SH-SY5Y (cell line): ENCODE results near the gene WDR81.

ENCODE experiments used
- GATA2 ChIP-seq: IDR thresholded peaks from 2 replicates; pipeline ENCODE4 v1.6.1; 2011; ENCODE audit warnings: mild to moderate bottlenecking, low read depth, low read length
- GATA3 ChIP-seq: IDR thresholded peaks from 2 replicates; pipeline ENCODE4 v1.6.1; 2011; ENCODE audit warnings: low read depth, mild to moderate bottlenecking, low read length, moderate library complexity

Gene WDR81

GRCh38 chr17:1736348-1737281 lies 12.1 kb downstream of the WDR81 start:
- TF ChIP-seq GATA3 (no peak), GATA2 (no peak)

GRCh38 chr17:1737531-1738291 lies 13.2 kb downstream of the WDR81 start:
- TF ChIP-seq GATA2 (no peak), GATA3 (no peak)

DNA sequence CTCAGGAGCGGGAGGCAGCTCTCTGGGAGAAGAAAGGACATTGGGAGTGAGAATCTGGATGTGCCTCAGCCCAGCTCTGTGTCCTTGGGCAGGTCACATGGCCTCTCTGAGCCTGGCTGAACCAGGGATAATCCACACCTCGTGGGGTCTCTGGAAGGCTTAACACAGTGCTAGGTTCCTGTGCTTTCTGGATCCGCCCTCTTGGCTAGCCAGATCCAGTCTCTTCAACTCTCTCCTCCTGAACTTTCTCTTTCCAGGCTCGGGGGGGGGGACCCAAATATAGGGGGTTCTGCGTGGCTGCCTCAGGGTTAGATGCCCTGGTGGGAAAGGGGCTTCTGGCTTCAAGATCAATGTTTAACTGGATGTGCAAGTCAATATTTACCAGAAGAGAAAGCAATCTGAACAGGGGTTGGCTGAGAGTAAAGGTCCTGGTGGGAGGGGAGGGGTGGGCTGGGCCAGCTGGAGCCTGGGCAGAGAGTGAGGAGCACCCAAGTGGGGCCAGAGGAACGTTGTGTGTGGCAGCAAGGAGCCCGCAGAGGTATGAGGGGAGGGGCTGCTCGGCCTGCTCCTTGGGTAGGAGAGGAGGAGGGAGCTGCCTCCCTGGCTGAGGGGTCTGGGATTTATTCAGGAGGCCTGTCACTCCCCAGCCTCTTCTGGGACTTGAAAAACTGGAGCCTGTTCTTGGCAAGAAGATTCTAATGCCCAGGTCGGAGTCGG lies 18.0 kb downstream of the WDR81 start, which contains the start of gene SERPINF2:
SERPINF2 (plus strand) TSS at position 501 of the 717 bp plus-strand sequence. CDS start 2,125 bp downstream, outside the sequence.
- TF ChIP-seq GATA2, result no peak
- TF ChIP-seq GATA3, result no peak

- TF ChIP-seq GATA3 (no peak), GATA2 (no peak)
Measured at GRCh38 chr17:1743088-1743439, 18.6 kb downstream of the WDR81 start.

DNA sequence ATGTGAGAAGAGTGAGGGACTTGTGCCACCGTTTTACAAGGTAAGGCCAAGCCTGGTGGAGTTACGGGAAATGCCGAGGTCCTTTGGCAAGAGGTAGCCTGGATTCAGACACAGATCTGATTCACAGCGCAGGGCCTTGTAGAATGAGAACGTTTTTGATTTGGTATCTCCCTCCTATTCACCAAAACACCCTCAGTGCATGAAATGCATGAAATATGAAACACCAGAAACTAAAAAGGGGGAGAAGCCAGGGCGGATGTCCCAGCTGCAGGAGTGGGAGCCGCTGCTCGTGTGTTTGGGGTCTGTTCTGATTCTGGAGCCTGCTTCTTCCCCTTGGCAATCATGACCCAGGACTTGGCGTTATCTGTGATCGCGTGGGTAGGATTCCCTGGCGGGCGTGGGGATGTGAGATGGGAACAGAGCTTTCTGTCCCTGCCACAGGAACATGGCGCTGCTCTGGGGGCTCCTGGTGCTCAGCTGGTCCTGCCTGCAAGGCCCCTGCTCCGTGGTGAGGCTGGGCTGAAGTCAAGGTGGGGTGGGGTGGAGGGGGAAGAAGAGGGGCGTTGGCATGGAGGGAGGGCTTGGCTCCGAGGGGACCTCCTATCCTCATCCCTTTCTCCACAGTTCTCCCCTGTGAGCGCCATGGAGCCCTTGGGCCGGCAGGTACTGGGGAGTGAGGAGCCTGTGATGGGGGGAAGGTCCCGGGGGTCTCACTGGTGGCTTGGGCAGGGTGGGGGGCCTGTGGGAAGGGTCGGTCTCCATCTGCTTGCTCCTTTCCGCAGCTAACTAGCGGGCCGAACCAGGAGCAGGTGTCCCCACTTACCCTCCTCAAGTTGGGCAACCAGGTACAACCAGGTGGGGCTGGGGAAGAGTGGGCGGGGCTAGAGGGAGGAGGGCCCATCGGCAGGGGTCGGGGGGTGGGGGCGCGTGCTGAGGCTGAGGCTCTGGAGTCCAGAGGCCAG lies 20.3 kb downstream of the WDR81 start:
- TF ChIP-seq GATA2 (no peak), GATA3 (no peak)

GRCh38 chr17:1745513-1746020 lies 21.1 kb downstream of the WDR81 start:
- TF ChIP-seq GATA2 (no peak), GATA3 (no peak)

DNA sequence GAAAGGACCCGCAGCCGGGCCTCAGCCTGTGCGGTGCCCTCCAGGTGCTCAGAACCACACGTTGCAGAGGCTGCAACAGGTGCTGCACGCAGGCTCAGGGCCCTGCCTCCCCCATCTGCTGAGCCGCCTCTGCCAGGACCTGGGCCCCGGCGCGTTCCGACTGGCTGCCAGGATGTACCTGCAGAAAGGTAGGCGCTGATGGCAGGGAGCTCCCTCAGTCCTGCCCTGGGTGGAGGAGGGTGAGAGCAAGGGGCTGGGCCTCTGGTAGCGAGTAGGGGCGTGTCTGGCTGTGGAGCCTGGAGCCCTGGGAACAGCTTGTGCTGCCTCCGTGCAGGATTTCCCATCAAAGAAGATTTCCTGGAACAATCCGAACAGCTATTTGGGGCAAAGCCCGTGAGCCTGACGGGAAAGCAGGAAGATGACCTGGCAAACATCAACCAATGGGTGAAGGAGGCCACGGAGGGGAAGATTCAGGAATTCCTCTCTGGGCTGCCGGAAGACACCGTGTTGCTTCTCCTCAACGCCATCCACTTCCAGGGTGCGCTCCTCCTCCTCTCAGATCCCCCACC lies 22.6 kb downstream of the WDR81 start:
- no peak for TF ChIP-seq GATA2
- no peak for TF ChIP-seq GATA3

- no peak for TF ChIP-seq GATA2
- no peak for TF ChIP-seq GATA3
Measured at GRCh38 chr17:1750628-1751027, 26.1 kb downstream of the WDR81 start.

GRCh38 chr17:1752425-1753262 lies 28.1 kb downstream of the WDR81 start:
- TF ChIP-seq GATA2, result no peak
- TF ChIP-seq GATA3, result no peak

GRCh38 chr17:1753767-1754429 lies 29.4 kb downstream of the WDR81 start:
- TF ChIP-seq GATA2 (no peak), GATA3 (no peak)

GRCh38 chr17:1754430-1755112 lies 30.1 kb downstream of the WDR81 start:
- TF ChIP-seq GATA2, result no peak
- no peak for TF ChIP-seq GATA3
